Glomerular endothelial cell (primary cell): Measurements from ENCODE around the gene MCF2L2. TPM values are rescaled to one million over a fixed set of nuclear protein-coding genes. Genes with fewer than 3 reads are reported as not detected.
A peak's percentile ranks its signal among the peaks of the same experiment; 100 is the strongest.

ENCODE experiments used
- DNase-seq: peaks from one replicate; pipeline ENCODE4 v3.0.0-alpha.2; 2011; ENCODE audit warnings: low read depth, low spot score; ENCODE audit errors: extremely low read depth
- total RNA-seq: library from RNA; depleted of rRNA; stranded (reverse); fragments of >200 nt; gene quantifications from 2 replicates; pipeline ENCODE4 v1.2.3, GENCODE V29; 2015

The MCF2L2 gene
- total RNA-seq, 1 donor from 2014 or later: 3.6 TPM

GRCh38 chr3:183298701-183299153, 129.7 kb downstream of the MCF2L2 start:
- no peak for DNase-seq

GRCh38 chr3:183296944-183297343, 131.5 kb downstream of the MCF2L2 start:
- no peak for DNase-seq

- no peak for DNase-seq
Observed at GRCh38 chr3:183295211-183295610, 133.2 kb downstream of the MCF2L2 start.

- no peak for DNase-seq
Observed at GRCh38 chr3:183293966-183294365, 134.5 kb downstream of the MCF2L2 start.

DNA sequence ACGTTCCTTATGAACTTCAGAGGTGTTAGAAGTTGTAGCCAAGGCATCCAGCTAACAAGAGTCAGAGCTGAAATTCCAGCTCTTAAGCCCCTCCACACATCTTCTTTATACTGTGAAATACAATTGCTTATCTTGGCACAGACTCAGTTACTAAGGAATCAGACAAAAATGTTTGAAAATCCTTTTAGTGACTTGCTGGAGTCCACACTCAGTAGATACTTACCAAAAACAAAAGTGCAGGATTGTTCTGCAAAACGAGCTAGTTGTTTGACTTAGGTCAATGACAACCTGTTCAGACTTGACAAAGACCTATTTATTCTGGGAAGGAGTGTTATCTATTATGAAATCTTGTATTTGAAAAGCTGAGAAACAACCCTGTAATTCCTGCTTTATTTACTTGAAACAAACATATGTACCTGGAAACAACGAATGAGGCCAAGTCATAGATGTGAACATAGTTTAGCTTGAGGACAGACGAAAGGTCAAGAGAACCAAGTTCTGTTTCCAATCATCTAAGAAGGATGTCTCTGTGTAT, 136.9 kb downstream of the MCF2L2 start:
- no peak for DNase-seq

DNA sequence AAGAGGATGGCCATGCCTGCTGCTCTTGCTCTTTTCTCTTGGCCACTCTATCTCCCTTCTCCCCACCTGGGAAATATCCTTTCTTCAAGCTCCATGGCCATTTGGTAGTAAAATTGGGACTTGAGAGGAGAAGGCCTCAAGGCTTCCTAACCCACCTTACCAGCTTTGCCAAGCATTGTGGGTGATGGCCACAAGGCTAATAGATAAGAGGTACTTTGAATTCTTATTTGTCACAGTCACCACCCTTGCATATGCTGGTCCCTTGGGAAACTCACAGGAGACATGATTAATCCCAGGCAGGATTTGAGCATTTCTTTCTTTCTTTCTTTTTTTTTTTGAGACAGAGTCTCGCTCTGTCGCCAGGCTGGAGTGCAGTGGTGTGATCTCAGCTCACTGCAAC, 138.2 kb downstream of the MCF2L2 start:
- DNase-seq: no peak

- no peak for DNase-seq
Observed at GRCh38 chr3:183288117-183288516, 140.3 kb downstream of the MCF2L2 start.

DNA sequence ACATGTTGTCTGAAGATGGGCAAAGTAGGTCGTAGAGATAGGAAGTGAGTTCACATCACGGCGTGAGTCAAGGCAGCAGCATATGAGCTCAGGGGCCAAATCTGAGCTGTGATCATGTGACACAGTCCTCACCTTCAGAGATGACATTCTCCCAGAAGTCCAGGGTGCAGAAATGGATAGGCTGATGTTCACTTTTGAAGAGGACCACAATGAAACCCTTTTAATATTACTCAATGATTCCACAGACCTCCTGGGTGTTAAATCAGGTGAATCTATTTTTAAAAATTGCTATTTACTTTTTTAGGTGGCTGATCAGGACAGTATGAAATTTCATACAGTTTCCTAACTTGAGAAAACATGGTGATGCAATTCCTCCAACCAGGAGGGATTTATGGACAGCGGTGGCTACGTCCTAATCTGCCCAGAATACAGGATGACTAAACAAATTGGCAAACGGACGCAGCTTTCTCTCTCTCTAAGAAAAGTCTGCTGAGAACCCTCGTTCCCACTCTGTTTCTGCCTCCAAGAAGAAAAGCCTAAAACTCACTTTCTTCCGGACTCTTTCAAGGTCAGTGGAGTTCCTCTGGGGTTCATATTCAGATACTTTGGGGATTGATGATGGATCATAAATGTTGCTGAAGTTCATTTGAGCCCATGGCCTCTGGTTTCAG, 141.0 kb downstream of the MCF2L2 start:
- DNase-seq: no peak

DNA sequence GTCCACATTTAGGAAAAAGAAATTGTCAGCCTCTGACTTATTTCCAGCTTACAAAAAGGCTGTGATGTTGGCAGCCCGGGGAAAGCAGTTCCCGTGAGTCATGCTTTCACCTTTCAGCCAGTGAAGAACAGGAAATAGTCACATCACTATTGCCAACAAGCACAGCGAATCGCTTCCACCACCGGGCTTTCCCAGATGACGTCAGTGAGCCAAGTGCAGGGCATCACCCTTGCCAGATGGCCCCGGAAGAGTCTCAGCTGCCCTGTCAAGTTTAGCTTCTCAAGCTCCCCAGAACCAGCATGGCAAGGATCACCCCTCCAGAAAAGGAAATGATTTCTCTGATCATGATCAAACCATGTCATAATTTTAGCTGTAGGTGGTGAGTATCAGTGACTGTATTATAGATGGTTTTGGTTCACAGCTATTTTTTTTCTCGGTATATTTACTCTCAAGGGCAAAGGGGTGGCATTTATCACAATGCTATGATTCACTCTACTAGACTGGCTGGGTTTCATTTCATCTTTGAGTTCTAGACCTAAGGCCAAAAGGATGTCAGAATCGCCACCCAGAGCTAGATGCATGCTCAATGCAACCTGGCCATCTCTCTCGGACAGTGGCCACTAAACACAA, 142.5 kb downstream of the MCF2L2 start:
- peak; percentile 93 for DNase-seq

GRCh38 chr3:183285318-183285717, 143.1 kb downstream of the MCF2L2 start:
- DNase-seq: no peak

- DNase-seq: no peak
Observed at GRCh38 chr3:183284570-183284969, 143.8 kb downstream of the MCF2L2 start.

- DNase-seq: no peak
Observed at GRCh38 chr3:183283886-183284285, 144.5 kb downstream of the MCF2L2 start.

GRCh38 chr3:183281126-183281797, 147.2 kb downstream of the MCF2L2 start:
- no peak for DNase-seq

- DNase-seq: no peak
Observed at GRCh38 chr3:183279371-183279770, 149.0 kb downstream of the MCF2L2 start.

DNA sequence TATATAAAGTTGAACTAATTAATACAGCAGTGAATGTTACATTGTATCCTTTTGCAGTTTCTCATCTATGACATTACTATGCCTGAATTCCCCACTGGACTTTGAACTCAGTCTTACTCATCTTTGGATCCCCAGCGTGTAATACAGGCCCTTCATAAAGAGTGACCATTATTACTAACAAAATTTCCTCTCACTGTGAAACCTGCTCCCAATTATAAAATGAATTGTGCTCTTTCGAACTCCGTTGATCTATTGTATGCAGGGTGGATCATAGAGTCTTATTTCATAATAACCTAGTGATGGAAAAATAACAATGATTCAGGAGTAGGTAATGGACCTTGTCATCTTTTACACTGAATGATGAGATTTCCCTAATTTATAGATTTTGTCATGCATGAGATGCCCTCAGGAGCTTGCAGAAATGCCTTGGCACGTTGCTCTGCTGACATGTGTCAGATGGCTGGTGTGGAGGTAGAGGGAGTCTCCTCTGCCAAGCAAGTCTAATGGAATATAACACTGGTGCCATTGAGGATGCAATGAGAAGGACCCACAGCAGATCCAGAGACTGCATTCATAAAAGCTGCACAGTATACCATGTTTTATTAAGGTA, 149.8 kb downstream of the MCF2L2 start:
- DNase-seq: no peak

DNA sequence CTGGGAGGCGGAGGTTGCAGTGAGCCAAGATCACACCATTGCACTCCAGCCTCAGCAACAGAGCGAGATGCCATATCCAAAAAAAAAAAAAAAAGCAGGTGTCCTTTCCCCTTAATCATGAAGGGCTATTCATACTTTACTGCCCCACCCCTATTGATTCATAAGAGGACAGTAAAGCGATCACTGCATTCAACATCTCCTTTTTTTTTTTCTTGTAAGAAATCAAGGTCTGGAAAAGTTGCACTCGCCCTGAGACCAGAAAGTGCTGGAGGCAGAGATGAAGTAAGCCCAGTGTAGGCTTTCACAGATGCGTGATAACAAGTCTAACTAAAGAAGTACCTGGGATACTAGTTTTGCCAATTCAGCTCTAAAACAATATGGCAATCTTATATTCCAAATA, 151.2 kb downstream of the MCF2L2 start:
- DNase-seq: no peak

DNA sequence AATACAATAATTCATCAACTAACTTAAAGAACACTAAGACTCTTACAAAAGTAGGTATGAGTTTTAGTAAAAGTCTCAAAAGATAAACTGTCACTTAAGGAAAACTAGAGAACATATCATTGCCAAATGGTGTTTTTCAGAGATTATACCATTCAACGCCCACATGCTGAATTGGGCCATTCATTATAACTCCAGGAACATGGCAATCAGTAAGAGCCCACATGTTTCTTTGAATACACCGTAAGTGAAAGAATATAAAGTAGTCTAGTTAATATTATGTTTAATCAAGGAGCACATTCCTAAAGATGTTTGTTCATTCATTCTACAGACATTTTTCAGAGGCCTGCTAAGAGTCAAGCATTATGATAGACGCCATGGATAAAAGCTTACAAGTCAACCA, 152.5 kb downstream of the MCF2L2 start:
- DNase-seq: no peak

GRCh38 chr3:183275418-183275817, 153.0 kb downstream of the MCF2L2 start:
- DNase-seq: no peak

- no peak for DNase-seq
Observed at GRCh38 chr3:183274609-183275008, 153.8 kb downstream of the MCF2L2 start.

GRCh38 chr3:183272791-183273190, 155.6 kb downstream of the MCF2L2 start:
- DNase-seq: no peak

- DNase-seq: no peak
Observed at GRCh38 chr3:183272142-183272541, 156.3 kb downstream of the MCF2L2 start.
